OCI-LY7 (cell line): Measurements from ENCODE around the gene TNKS1BP1. TPM values are rescaled to one million over a fixed set of nuclear protein-coding genes. Genes with fewer than 3 reads are reported as not detected.

ENCODE experiments used
- BruUV-seq: library from RNA; stranded (reverse); fragments of 400-500 nt; replicated peaks from 2 replicates; lab custom pipeline; 2021; lab: Mats Ljungman, UMichigan
- CTCF ChIA-PET: fragments of 300-600 bp; sonication (Branson Sonifier 250); formaldehyde crosslinking; loops from one replicate; lab custom pipeline; 2022; ENCODE audit warnings: antibody characterized with exemption; ENCODE audit not compliant: unreplicated experiment; lab: Charles Lee
- POLR2A ChIA-PET: fragments of 300-600 bp; sonication (Branson Sonifier 250); formaldehyde crosslinking; loops from one replicate; lab custom pipeline; 2022; ENCODE audit warnings: antibody characterized with exemption; lab: Charles Lee
- DNase-seq: peaks from one replicate; pipeline ENCODE4 v3.0.0-alpha.2; 2015; ENCODE audit warnings: low spot score
- H2AFZ ChIP-seq: fragments of 200-600 bp; sonication (generic), shearing (Covaris generic); 2 replicates; pipeline ENCODE4 v1.6.1; 2014; ENCODE audit warnings: mild to moderate bottlenecking, antibody characterized with exemption, low read length, moderate library complexity
- H3K27ac ChIP-seq: fragments of 200-600 bp; sonication (generic); 2 replicates; pipeline ENCODE4 v1.5.1; 2014; ENCODE audit warnings: mixed run types, low read depth, mild to moderate bottlenecking, moderate library complexity, low read length, inconsistent platforms; ENCODE audit not compliant: poor library complexity, severe bottlenecking
- H3K36me3 ChIP-seq: fragments of 200-600 bp; sonication (generic); 2 replicates; pipeline ENCODE4 v1.6.1; 2014; ENCODE audit warnings: mild to moderate bottlenecking, antibody characterized with exemption, low read length, moderate library complexity, mixed read lengths; ENCODE audit not compliant: insufficient read depth
- H3K4me1 ChIP-seq: fragments of 200-600 bp; sonication (generic); 2 replicates; pipeline ENCODE4 v1.5.1; 2014; ENCODE audit warnings: mild to moderate bottlenecking, low read length; ENCODE audit not compliant: insufficient read depth, poor library complexity, severe bottlenecking
- H3K4me2 ChIP-seq: fragments of 200-600 bp; sonication (generic); 2 replicates; pipeline ENCODE4 v1.6.1; 2014; ENCODE audit warnings: mild to moderate bottlenecking, low read length
- H3K4me3 ChIP-seq: fragments of 200-600 bp; sonication (generic); 2 replicates; pipeline ENCODE4 v1.5.1; 2014; ENCODE audit warnings: mild to moderate bottlenecking, low read depth, low read length; ENCODE audit not compliant: poor library complexity, severe bottlenecking
- H3K79me2 ChIP-seq: fragments of 200-600 bp; sonication (generic); 2 replicates; pipeline ENCODE4 v1.6.1; 2016; ENCODE audit warnings: low read depth, mild to moderate bottlenecking, low read length, moderate library complexity, mixed read lengths; ENCODE audit not compliant: insufficient read depth
- H3K9me2 ChIP-seq: fragments of 200-600 bp; sonication (generic); 2 replicates; pipeline ENCODE4 v1.6.1; 2016; ENCODE audit warnings: mild to moderate bottlenecking, low read length, mixed read lengths; ENCODE audit not compliant: insufficient read depth
- H3K9me3 ChIP-seq: fragments of 200-600 bp; sonication (generic); 2 replicates; pipeline ENCODE4 v1.6.1; 2014; ENCODE audit warnings: mild to moderate bottlenecking, mixed run types, low read length, mixed read lengths
- H4K20me1 ChIP-seq: fragments of 200-600 bp; sonication (generic); 2 replicates; pipeline ENCODE4 v1.6.1; 2014; ENCODE audit warnings: mild to moderate bottlenecking, antibody characterized with exemption, low read length, moderate library complexity, mixed read lengths; ENCODE audit not compliant: insufficient read depth
- CTCF ChIP-seq: fragments of 200-600 bp; sonication (generic); conservative IDR thresholded peaks from 2 replicates; pipeline ENCODE4 v1.5.1; 2014; ENCODE audit warnings: mild to moderate bottlenecking, antibody characterized with exemption, low read length, moderate library complexity, mixed read lengths
- EZH2phosphoT487 ChIP-seq: fragments of 200-600 bp; sonication (generic); IDR thresholded peaks from 2 replicates; pipeline ENCODE4 v1.6.1; 2018; ENCODE audit warnings: low read depth, borderline replicate concordance, mild to moderate bottlenecking, mixed run types, antibody characterized with exemption, low read length, moderate library complexity, mixed read lengths
- intact Hi-C: fragments of 100-400 bp; cut with micrococcal nuclease; formaldehyde crosslinking; loops from one replicate; pipeline ENCODE4 v1.10.0; 2022; ENCODE audit not compliant: unreplicated experiment
- total RNA-seq, 2 experiments: library from RNA; depleted of rRNA in 1 of 2; stranded (reverse); fragments of >200 nt in 1 of 2; shearing (Covaris generic) in 1 of 2; gene quantifications; 2 replicates each; pipeline ENCODE4 v1.2.3, GENCODE V29; 2014 to 2022

TNKS1BP1 gene
- total RNA-seq, 2 experiments from 2014 or later = 5.3 to 16.4 TPM

GRCh38 chr11:57278721-57279095 is 46.0 kb downstream of the TNKS1BP1 start:
- Histone ChIP-seq H3K36me3 (no peaks in the 10 kb centered on the region), H2AFZ (no peak overlapping the region), H4K20me1 (no peaks in the 10 kb centered on the region), H3K9me2 (no peaks in the 10 kb centered on the region), H3K79me2 (no peaks in the 10 kb centered on the region), H3K4me3 (no peak overlapping the region), H3K4me2 (no peak overlapping the region), H3K27ac (no peak overlapping the region), H3K9me3 (no peaks in the 10 kb centered on the region), H3K4me1 (no peaks in the 10 kb centered on the region)
- ChIA-PET CTCF (interaction anchor here (0.6 kb wide), 1 partner anchor 15 kb away, joined by 4 read pairs; no protein-coding TSS in a partner anchor), POLR2A (no interaction called here)
- BruUV-seq = no TSS peak
- TF ChIP-seq EZH2phosphoT487 (no peak), CTCF (no peak)
- DNase-seq = no peak
- intact Hi-C loops = no loop called here

GRCh38 chr11:57277845-57278720 is 46.7 kb downstream of the TNKS1BP1 start:
- POLR2A ChIA-PET = no interaction called here
- intact Hi-C loops = no loop called here
- peak; percentile 23 for DNase-seq
- CTCF ChIA-PET = no interaction called here
- Histone ChIP-seq H3K4me3 (no peak overlapping the region), H3K9me2 (no peaks in the 10 kb centered on the region), H2AFZ (no peak overlapping the region), H3K4me2 (no peak overlapping the region), H4K20me1 (no peaks in the 10 kb centered on the region), H3K79me2 (no peaks in the 10 kb centered on the region), H3K36me3 (no peaks in the 10 kb centered on the region), H3K9me3 (no peaks in the 10 kb centered on the region), H3K4me1 (no peaks in the 10 kb centered on the region), H3K27ac (no peak overlapping the region)
- BruUV-seq = no TSS peak
- no peak for TF ChIP-seq EZH2phosphoT487
- TF ChIP-seq CTCF = peak; percentile 87
